ENCODE data around the gene LOX.

- TF ChIP-seq CTCF (IDR thresholded peaks at IDR 0.05) (no peak), POLR2A (IDR thresholded peaks at IDR 0.05) (no peak)
Observed at GRCh38 chr5:122085041-122085440, 7.0 kb upstream of the LOX start.
